HG03159 (cell line): Measurements from ENCODE around the gene DZIP1.
A peak's percentile ranks its signal among the peaks of the same experiment; 100 is the strongest.

Experiments used
- ATAC-seq: cut with Tn5 transposase; IDR thresholded peaks from one replicate; pipeline ENCODE4 v1.9.1; 2021; ENCODE audit warnings: mild to moderate bottlenecking, moderate library complexity; ENCODE audit not compliant: unreplicated experiment

DZIP1 gene

DNA sequence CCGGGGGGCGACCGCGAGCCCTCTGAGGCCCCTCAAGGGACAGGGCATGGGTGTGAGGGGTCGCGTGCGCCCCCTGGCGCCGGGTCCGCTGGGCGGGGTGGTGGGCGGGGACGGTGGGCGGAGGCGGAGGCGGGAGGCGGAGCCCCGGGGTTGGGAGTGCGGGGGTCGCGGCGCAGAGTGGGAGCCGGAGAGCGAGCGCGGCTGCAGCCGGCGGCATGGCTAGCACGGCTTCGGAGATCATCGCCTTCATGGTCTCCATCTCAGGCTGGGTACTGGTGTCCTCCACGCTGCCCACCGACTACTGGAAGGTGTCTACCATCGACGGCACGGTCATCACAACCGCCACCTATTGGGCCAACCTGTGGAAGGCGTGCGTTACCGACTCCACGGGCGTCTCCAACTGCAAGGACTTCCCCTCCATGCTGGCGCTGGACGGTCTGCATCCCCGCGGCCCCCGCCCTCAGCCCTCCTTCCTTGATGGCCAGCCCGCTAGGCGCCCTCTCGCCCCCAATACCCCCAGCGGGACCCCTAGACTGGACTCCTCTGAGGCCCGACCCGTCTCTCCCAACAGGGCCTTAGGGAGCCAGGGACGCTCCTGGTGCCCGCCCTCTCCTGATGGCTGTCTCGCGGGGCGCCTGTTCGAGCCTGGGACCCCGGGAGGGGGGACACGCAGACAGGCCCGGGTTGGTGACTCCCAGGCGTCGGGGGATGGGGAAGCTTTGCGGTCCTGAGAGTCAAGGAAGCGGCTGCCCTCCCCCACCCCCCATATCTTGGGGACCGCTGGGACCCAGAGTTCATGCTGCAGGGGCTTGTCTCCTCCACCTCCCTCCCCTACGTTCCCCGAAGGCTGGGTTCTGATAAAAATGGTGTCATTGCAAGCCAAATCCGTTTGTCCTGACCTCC lies 91.7 kb downstream of the DZIP1 start, which contains the start of gene CLDN10:
CLDN10 (plus strand) TSS at position 182 of the 903 bp plus-strand sequence; CDS start at position 216, 34 bp downstream.
- no peak for ATAC-seq

DNA sequence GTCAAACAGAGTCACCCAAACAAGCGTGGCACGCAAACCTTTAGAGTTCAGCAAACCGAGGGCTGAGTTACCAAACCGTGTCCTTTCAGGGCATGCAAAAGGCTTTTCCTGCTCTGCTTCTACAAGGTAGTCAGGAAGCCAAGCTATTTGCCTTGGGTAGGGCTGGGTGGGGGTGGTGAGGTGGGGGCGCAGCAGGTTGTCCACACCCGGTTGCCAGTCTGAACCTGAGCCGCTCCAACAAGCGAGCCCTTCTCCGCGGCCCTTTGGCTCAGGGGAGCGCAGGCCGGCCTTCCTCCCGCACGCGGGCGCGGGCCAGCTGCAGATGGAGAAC lies 92.3 kb downstream of the DZIP1 start:
- ATAC-seq = no peak

DNA sequence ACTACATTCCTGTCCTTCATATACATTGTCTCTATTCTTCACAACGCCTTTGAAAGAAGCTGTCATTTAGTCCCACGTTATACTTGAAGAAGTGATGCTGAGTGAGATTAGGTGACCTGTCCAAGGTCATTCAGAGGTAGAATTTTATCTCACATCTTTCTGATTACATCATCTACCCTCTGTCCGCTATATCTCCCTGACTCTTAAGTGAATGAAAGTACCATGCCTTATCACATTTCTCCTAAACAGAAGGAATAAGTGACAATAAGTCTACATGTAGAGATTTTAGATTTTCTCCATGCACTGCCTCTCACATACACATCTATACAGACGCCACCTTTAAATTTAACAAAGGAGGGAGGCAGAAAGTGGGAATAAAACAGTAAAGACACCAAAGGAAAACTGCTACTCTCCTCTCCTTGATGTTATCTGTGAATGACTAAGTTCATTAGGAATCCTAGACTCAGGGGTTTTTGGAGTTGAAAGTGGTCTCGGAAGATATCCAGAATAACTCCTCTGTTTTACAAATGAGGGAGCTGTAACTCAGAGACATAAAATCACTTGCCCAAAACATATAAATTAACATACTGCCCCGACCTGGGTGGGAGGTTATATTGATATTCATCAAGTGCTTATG lies 96.9 kb downstream of the DZIP1 start:
- ATAC-seq = no peak

DNA sequence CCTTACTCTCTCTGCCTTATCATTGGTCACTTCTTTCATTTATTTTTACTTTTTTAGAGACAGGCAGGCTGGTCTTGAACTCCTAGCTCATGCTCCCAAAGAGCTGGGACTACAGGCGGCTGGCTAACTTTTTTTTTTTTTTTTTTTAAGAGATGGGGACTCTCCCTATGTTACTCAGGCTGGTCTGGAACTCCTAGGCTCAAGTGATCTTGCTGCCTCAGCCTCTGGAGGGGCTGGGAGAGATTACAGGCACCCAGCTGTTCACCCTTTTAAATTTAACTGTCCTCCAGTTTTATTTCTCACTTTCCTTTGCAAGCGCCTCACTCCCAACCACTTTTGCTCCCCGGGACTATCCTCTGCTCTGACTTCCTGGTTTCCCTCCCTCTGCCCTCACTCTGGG lies 97.6 kb downstream of the DZIP1 start:
- ATAC-seq = no peak

DNA sequence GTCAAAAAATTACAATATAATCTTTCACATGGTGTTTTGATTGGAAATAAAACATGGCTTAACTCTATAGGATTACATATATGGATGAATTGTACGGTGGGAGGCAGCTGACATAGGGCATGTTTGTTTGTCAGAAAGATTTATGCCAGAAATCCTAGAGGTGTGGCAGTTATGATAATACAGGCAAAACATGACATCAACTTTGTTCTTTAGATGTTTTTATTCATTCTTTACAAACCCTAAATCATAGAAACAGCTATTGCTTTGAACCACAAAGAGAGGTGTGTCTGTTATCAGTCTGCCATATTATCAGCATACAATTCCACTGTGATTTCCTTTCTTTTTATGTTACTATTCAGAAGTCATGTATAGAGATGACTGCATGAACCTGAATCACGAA lies 100.2 kb downstream of the DZIP1 start:
- no peak for ATAC-seq

DNA sequence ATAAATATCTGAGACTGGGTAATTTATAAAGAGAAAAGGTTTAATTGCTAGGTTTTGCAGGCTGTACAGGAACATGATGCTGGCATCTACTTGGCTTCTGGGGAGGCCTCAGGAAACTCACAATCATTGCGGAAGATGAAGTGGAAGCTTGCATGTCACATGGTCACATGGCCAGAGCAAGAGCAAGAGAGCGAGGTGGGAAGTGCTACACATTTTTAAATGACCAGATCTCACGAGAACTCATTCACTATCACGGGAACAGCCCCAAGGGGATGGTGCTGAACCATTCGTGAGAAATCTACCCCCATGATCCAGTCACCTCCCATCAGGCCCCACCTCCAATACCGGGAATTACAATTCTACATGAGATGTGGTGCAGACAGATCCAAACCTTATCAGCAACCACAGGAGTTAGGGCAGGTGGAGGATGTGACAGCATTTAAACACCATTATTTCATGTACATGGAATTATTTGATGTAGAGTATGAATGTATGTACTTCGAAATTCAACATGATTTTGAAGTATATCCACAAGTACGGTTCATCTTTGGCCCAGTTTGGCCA lies 102.5 kb downstream of the DZIP1 start:
- no peak for ATAC-seq

DNA sequence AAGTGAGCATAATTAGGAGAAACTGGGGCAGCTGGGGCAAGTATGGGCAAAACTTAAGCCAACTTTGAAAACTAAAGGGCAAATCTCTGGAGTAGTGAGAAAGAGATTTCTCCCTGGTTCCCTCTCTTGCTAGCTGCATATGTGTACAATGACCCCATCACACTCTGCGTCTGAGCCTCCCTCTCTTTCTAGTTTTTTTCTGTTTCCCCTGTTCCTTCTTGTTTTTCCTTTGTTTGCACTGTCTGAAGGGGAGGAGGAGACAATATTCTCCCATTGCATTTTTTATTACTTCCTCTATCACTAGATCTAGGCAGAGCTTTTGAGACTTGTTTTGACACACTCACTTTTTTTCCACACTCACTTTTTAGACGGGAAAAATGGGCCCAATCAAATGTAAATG lies 103.2 kb downstream of the DZIP1 start:
- ATAC-seq = no peak

DNA sequence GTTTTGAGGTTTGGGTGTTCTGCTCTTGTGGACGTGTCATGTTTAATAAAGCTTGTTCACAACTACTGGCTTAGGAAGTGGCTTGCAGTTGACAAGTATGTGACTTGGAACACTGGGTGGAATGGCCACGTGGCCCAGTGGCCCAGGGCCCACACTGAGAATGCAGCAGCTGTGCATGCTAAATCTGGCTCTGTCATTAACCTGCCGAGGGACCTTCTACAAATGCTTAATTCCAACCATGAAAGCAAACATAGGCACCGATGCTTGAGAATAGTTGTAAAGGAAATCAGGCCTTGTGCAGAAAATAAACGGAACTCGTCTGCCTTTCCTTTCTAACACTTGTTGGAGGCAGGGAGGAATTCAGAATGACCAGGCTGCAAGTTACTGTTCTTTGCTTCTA lies 103.6 kb downstream of the DZIP1 start:
- ATAC-seq = no peak

DNA sequence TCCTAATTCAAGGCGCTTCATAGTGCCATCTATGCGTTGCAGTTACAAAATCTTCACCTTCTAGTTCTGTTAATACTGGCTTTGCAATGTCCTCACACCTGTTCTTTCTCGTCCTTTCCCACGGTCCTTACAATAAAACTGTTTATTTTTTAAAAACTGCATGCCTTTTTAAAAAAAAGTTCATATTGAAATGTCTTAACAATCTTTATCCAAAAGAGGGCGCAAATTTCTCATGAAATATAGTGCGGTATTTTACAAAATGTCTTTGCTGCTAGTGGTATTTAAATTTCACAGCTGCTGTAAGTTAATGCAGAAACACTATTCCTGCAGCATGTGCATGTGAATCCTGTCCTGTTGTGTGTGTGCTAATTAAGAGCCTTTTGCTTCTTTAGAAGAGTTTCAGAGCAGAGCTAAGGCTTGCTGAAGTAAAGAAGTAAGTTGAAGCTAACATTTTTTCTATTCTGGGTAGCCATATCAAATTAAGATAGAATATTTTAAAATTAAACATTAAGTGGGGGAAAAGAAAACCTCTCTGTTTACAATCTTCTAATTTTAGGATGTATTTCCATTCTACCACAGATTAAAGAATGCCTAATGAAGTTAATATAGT lies 107.8 kb downstream of the DZIP1 start:
- ATAC-seq = peak; percentile 38

DNA sequence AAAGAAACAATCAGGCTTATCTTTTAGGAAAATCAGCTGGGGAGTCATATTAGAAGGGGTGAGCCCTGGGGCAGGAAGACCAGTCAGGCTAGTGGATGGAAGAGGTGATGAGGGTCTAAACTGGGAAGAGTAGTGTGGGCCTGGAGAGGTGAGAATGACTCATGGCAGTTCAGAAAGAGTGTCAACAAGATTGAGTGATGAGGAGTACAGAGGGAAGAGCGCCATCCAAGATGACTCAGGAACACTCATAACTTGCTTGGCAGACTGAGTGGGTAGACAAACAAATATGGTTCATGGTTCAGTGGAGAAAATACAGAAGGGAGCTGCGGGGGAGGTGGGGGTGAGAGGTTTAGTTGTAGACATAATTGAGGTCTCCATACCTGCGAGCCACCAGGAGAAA lies 109.3 kb downstream of the DZIP1 start:
- no peak for ATAC-seq

DNA sequence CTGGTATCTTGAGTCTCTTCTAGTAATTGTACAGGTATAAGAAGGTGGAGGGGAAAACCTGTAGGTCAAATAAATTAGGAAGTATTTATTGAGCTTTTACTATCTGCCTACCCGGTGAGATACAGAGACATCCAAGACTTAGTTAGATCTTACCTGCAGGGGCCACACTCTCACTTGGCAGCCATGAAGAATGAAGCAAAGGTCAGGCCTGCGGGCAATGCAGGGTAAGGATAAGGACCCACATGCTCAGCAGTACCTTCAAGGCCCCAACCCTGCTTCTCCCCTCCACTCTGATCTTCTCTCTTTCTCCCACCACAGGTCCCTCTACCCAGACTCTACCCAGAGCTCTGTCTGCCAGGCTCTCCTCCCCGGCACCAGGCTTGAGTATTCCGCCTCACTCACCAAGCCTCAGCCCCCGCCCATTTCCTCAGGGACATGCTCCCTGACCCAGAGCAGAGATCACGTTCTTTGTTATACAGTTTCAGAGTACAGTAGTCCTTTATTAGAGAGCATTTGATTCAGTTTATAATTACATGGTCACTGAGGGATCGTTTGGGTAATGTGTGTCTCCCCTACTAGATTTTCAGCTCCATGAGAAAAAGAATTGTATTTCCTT lies 110.9 kb downstream of the DZIP1 start:
- no peak for ATAC-seq

DNA sequence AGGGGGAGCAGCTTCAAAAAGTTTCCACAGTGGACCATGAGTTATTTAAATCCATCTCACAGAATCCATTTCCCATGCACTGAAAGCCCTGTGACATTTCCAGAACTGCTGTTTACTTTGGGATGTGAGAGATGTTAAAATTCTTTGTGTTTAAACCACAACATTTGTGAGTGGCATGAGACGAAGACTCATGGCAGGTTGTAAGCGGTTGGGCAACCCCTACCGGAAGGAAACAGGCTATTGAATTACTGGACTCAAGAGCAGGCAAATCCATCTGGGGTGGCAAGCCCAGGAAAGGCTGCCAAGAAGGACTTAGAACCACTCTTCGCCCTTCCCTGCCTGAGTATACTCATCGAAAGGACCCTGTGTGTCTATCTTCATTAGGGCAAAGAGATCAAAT lies 114.3 kb downstream of the DZIP1 start:
- no peak for ATAC-seq
